ENCODE results near the gene APOL3. TPM values are rescaled to one million over a fixed set of nuclear protein-coding genes. Genes with fewer than 3 reads are reported as not detected.
A peak's percentile ranks its signal among the peaks of the same experiment; 100 is the strongest.
"Not testable (repeated sequence)": the region's sequence is repeated elsewhere in the genome, so short reads cannot be mapped to it uniquely, and the experiment has no call there.

Gene APOL3
- total and polyA plus RNA-seq, 12 donors: 8.9 to 123 (median 29.0) TPM

DNA sequence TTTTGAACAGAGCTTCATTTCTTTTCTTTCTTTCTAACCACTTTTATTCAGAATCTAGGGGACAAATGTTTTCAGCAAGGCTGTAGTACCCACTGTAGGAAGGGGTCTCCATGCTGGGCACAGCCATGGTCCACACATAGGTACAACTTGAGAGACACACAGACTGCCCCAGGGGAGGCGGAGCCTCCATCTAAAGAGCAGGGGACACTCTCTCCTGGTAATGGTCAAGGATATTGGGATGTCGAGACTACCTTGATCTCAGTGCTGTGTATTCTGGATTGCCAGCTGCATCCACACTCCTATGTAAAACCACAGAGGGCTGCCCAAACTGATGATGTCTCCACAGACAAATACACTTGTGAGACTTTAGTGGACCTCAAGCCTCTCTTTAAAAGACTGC is 2.9 kb upstream of the APOL3 start:
- Histone ChIP-seq H3K27me3 (no peaks in the 10 kb centered on the region), H3K27ac (no peak overlapping the region), H3K9me3 (replicated peaks in 1 of 3) (no peaks in the 10 kb centered on the region), H3K36me3 (replicated peaks in 1 of 2) (no peaks in the 10 kb centered on the region), H3K4me1 (replicated peaks in 1 of 2) (no peaks in the 10 kb centered on the region), H3K4me3 (no peak overlapping the region)
- 78 to 92% (median 84%) methylated on average over 2 of the region's 2 CpGs for WGBS, 4 donors
- TF ChIP-seq POLR2A (IDR thresholded peaks at IDR 0.05): no peak
- TF ChIP-seq, protein P1, sequence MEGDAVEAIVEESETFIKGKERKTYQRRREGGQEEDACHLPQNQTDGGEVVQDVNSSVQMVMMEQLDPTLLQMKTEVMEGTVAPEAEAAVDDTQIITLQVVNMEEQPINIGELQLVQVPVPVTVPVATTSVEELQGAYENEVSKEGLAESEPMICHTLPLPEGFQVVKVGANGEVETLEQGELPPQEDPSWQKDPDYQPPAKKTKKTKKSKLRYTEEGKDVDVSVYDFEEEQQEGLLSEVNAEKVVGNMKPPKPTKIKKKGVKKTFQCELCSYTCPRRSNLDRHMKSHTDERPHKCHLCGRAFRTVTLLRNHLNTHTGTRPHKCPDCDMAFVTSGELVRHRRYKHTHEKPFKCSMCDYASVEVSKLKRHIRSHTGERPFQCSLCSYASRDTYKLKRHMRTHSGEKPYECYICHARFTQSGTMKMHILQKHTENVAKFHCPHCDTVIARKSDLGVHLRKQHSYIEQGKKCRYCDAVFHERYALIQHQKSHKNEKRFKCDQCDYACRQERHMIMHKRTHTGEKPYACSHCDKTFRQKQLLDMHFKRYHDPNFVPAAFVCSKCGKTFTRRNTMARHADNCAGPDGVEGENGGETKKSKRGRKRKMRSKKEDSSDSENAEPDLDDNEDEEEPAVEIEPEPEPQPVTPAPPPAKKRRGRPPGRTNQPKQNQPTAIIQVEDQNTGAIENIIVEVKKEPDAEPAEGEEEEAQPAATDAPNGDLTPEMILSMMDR (IDR thresholded peaks at IDR 0.05): no peak
- intact Hi-C loops (cut with DNase I): no loop called here
- DNase-seq: no peak

DNA sequence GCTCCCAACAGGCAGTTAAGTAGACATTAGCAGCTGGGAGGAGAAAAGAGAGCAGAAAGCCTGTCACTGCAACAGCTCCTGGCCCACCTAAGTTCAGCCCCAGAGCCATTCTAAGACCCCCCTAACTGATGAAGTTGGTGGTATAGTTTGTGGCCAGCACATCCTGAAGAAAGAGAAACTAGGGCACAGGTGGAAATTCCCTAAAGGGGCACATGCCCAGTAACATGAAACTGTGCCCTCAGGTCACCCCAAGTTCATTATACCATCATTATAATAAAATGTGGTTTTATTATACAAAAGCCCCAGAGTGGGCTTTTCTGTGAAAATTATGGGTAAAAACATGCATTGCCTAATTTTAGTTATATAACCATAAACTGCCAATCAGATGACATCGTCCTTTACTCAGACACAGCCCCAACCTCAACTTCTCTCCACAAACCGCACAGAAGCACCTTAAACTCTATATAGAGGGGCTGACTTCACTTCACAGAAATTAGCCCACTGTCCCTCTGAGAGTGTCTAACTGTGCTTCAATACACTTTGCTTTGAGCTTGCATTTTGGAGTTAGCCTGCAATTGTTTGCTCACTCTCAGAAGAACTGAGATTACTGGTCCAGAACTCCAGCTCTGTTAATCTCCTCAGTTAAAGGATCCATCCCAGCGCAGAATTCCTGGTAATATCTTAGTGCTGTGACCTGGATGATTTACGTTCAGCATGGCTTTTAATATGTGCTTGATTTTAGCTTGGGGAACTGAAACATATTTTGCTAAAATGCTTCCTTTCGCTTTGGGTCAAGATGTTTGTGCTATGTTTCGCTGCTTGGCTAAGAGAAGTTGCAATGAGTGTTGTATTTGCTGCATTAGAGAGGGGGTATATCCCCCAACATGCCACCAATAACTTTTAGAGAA is 1.8 kb upstream of the APOL3 start:
- no peaks in the 10 kb centered on the region for H3K9me3 ChIP-seq (replicated peaks in 1 of 3)
- no peaks in the 10 kb centered on the region for H3K27me3 ChIP-seq
- no peaks in the 10 kb centered on the region for H3K36me3 ChIP-seq (replicated peaks in 1 of 2)
- no peak overlapping the region for H3K4me3 ChIP-seq
- WGBS, 4 donors: 77 to 90% (median 81%) methylated on average over 6 of the region's 6 CpGs
- DNase-seq: no peak
- H3K27ac ChIP-seq: peak overlapping the region in 1 of 5 donors; percentile 42
- H3K4me1 ChIP-seq (replicated peaks in 1 of 2): peaks cover 5 to 11% of the 10 kb centered on the region in 2 donors
- TF ChIP-seq, protein P1 (IDR thresholded peaks at IDR 0.05): no peak
- no peak for TF ChIP-seq POLR2A (IDR thresholded peaks at IDR 0.05)
- intact Hi-C loops (cut with DNase I): no loop called here

DNA sequence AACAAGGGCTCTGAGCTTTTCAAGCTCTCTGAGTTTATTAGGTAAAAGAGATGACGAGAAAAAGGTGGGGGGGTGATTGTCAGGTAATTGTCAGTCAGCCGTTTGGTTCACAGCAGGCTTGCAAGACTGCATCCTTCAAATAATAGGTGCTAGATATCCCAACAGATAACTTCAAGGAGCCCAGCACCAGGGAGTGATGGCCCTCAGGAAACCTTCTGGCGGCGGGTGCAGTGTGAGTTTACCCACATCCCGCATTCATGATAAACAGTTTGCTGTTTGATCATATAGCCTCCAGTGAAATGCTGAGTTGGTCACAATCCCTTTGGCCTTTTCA is 1.2 kb upstream of the APOL3 start:
- H3K27me3 ChIP-seq; DNase-seq; H3K27ac ChIP-seq; H3K36me3 ChIP-seq (replicated peaks in 1 of 2); H3K4me3 ChIP-seq; H3K9me3 ChIP-seq (replicated peaks in 1 of 3); intact Hi-C loops (cut with DNase I): not testable (repeated sequence)
- H3K4me1 ChIP-seq (replicated peaks in 1 of 2): peaks cover 9 to 17% of the 10 kb centered on the region in 2 donors
- 52 to 82% (median 72%) methylated on average over 5 of the region's 5 CpGs for WGBS, 4 donors

DNA sequence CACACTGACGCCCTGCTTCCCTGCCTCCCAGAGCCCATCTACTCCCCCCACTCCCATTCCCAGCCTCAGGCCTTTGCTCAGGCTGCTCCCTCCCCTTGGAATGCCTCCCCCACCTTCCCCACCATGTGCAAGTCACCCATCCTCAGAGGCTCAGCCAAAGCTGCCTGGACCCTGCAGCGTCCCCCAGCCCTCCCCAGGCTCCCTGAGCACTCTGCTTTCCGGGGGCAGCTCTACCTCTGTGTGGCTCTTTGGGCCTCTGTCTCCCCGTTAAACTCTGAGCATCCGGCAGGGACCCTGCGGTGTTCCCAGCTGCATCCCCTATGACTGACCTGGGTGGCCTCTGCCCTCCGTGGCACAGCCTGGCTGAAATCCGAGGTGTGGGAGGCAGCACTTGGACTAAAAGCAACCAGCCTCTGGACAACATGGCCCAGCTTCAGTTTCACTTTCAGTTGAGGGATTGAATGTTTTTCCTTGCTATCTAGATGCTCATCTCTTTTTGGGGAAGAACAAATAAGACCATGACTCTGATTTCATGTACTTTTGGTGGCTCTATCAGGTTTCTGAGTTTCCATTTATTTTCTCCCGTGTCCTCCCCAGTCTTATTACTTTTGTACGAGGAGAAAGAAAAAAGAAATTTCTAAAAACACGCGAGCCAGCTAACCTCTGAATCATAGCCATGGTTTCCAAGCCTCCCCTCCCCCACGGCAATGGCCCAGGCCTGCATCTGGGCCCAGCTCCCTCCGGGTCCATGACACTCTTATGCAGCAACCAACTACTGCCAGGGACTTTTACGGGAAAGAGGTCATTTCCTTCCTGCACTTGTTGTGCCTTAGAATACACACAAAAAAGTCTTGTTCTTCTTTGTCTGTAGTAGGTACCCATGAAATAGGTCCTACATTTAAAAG is 3.8 kb downstream of the APOL3 start:
- Histone ChIP-seq H3K4me1 (replicated peaks in 1 of 2) (peaks cover 32 to 45% of the 10 kb centered on the region in 2 donors), H3K4me3 (peak overlapping the region in 2 of 4 donors; percentile 11 to 38), H3K9me3 (replicated peaks in 1 of 3) (no peaks in the 10 kb centered on the region), H3K27ac (peak overlapping the region; percentile 62 to 95 (median 84)), H3K27me3 (no peaks in the 10 kb centered on the region), H3K36me3 (replicated peaks in 1 of 2) (no peaks in the 10 kb centered on the region)
- WGBS, 4 donors: 5 to 15% (median 13%) methylated on average over 14 to 15 of the region's 15 CpGs
- intact Hi-C loops (cut with DNase I): no loop called here
- peak; percentile 89 to 96 (median 94) for DNase-seq
- TF ChIP-seq, protein P1 (IDR thresholded peaks at IDR 0.05): no peak
- peak in 1 of 2 donors; percentile 24 for TF ChIP-seq POLR2A (IDR thresholded peaks at IDR 0.05)

Measured in adrenal gland (tissue), 12 donors.